B cell (primary cell): Measurements from ENCODE around the gene MYH15. TPM values are rescaled to one million over a fixed set of nuclear protein-coding genes. Genes with fewer than 3 reads are reported as not detected.

Experiments used
- ATAC-seq: fragments of 200-7000 bp; cut with Tn5 transposase; one replicate; pipeline ENCODE4 v1.10.0; 2021; ENCODE audit warnings: low read depth, mild to moderate bottlenecking, moderate number of reproducible peaks, moderate library complexity
- CTCF ChIA-PET: fragments of 350-600 bp; sonication (Branson Sonifier 250); formaldehyde crosslinking; loops from one replicate; lab custom pipeline; 2021; ENCODE audit warnings: antibody characterized with exemption, inconsistent platforms; lab: Charles Lee
- POLR2A ChIA-PET: fragments of 350-600 bp; sonication (Branson Sonifier 250); formaldehyde crosslinking; loops from one replicate; lab custom pipeline; 2021; ENCODE audit warnings: antibody characterized with exemption; lab: Charles Lee
- DNase-seq: peaks from one replicate; pipeline ENCODE4 v3.0.0; 2013
- H2AFZ ChIP-seq: 2 replicates; pipeline ENCODE4 v1.6.1; 2012; ENCODE audit warnings: mild to moderate bottlenecking, low read depth, low read length; ENCODE audit not compliant: insufficient read depth, poor library complexity, severe bottlenecking
- H3K27ac ChIP-seq, 2 donors: 1 replicate in 1 of 2; 2 replicates in 1 of 2; pipeline ENCODE4 v1.5.1; 2012 to 2013; ENCODE audit warnings: low read length in 2 of 2, mild to moderate bottlenecking in 2 of 2, moderate library complexity in 1 of 2
- H3K27me3 ChIP-seq, 4 experiments: fragments of 200-600 bp in 1 of 4; sonication (generic) in 1 of 4; replicated peaks in 1 of 4; 1 replicate in 2 of 4; 2 replicates in 2 of 4; pipeline versions ENCODE4 v1.6.1 to v1.7.0; 2013 to 2016; ENCODE audit warnings: low read length in 3 of 4, mild to moderate bottlenecking in 2 of 4, mixed read lengths in 1 of 4, moderate library complexity in 1 of 4; ENCODE audit not compliant: insufficient read depth in 4 of 4, control insufficient read depth in 3 of 4; ENCODE audit errors: control extremely low read depth in 1 of 4
- H3K36me3 ChIP-seq, 2 experiments: replicated peaks in 1 of 2; 1 replicate in 1 of 2; 2 replicates in 1 of 2; pipeline versions ENCODE4 v1.6.1 to v1.7.1; 2013; ENCODE audit warnings: low read length in 1 of 2; ENCODE audit not compliant: insufficient read depth in 2 of 2, control insufficient read depth in 1 of 2; ENCODE audit errors: control extremely low read depth in 1 of 2, extremely low read depth in 1 of 2
- H3K4me1 ChIP-seq, 2 donors: fragments of 200-600 bp in 1 of 2; sonication (generic) in 1 of 2; 1 replicate in 1 of 2; 2 replicates in 1 of 2; pipeline versions ENCODE4 v1.5.1 to v1.6.1; 2013 to 2017; ENCODE audit warnings: low read length in 2 of 2; ENCODE audit not compliant: control insufficient read depth in 2 of 2, insufficient read depth in 2 of 2
- H3K4me2 ChIP-seq: replicated peaks from 2 replicates; pipeline ENCODE3; 2012; ENCODE audit warnings: mild to moderate bottlenecking, low read depth, low read length; ENCODE audit not compliant: poor library complexity, severe bottlenecking
- H3K4me3 ChIP-seq, 5 experiments: fragments of 200-600 bp in 1 of 5; sonication (generic) in 1 of 5; 1 replicate in 3 of 5; 2 replicates in 2 of 5; pipeline versions ENCODE4 v1.5.1 to v1.7.0; 2011 to 2016; ENCODE audit warnings: low read length in 4 of 5, mild to moderate bottlenecking in 4 of 5, low read depth in 2 of 5, control low read depth in 1 of 5, moderate library complexity in 1 of 5; ENCODE audit not compliant: insufficient read depth in 1 of 5; ENCODE audit errors: control extremely low read depth in 1 of 5, extremely low read depth in 1 of 5
- H3K79me2 ChIP-seq: fragments of 200-600 bp; sonication (generic); one replicate; pipeline ENCODE4 v1.6.0; 2016; ENCODE audit warnings: low read length; ENCODE audit not compliant: control insufficient read depth, insufficient read depth
- H3K9ac ChIP-seq: fragments of 200-600 bp; sonication (generic); 2 replicates; pipeline ENCODE4 v1.6.1; 2017; ENCODE audit warnings: mild to moderate bottlenecking, low read length, moderate library complexity
- H3K9me3 ChIP-seq, 3 donors: one replicate each; pipeline versions ENCODE4 v1.6.1 to v1.7.1; 2013; ENCODE audit warnings: low read length in 2 of 3; ENCODE audit not compliant: control insufficient read depth in 2 of 3, insufficient read depth in 1 of 3; ENCODE audit errors: control extremely low read depth in 1 of 3
- H4K20me1 ChIP-seq: 2 replicates; pipeline ENCODE4 v1.6.0; 2012; ENCODE audit warnings: mild to moderate bottlenecking, low read length; ENCODE audit not compliant: insufficient read depth, control insufficient read depth, poor library complexity, severe bottlenecking
- H3K27ac Mint-ChIP-seq: one replicate; pipeline ENCODE4 v1.8.0; 2021; ENCODE audit warnings: mixed read lengths
- H3K27me3 Mint-ChIP-seq: one replicate; pipeline ENCODE4 v1.8.0; 2021; ENCODE audit warnings: mixed read lengths
- H3K4me1 Mint-ChIP-seq: one replicate; pipeline ENCODE4 v1.8.0; 2021; ENCODE audit warnings: mixed read lengths
- H3K4me3 Mint-ChIP-seq: one replicate; pipeline ENCODE4 v1.8.0; 2021; ENCODE audit warnings: mixed read lengths
- H3K9me3 Mint-ChIP-seq: one replicate; pipeline ENCODE4 v1.8.0; 2022; ENCODE audit warnings: mixed read lengths; ENCODE audit not compliant: insufficient read depth
- EZH2 ChIP-seq: IDR thresholded peaks from 2 replicates; pipeline ENCODE4 v1.6.1; 2012; ENCODE audit warnings: borderline replicate concordance, low read depth, mild to moderate bottlenecking, moderate library complexity, low read length; ENCODE audit not compliant: insufficient read depth, poor library complexity, severe bottlenecking
- WGBS: methylation state at CpG from one replicate; pipeline ENCODE4 v1.1.5; 2013; ENCODE audit warnings: missing lambda C conversion rate; ENCODE audit not compliant: insufficient coverage; 5-methylcytosine and 5-hydroxymethylcytosine counted together
- intact Hi-C: fragments of 100-400 bp; cut with micrococcal nuclease; formaldehyde crosslinking; loops from one replicate; pipeline ENCODE4 v1.10.0; 2022
- polyA plus RNA-seq: library from polyadenylated mRNA; depleted of rRNA; stranded (reverse); fragments of >200 nt; gene quantifications from 2 replicates; pipeline ENCODE4 v1.2.3, GENCODE V29; 2012
- total RNA-seq, 2 donors: library from RNA; stranded (reverse); fragments of 120-200 nt in 1 of 2; gene quantifications; 1 replicate in 1 of 2; 2 replicates in 1 of 2; pipeline versions ENCODE4 v1.2.3 to v1.2.4, GENCODE V29; 2013 to 2022
- TF ChIP-seq, protein P1 (sequence below): fragments of 200-600 bp; IDR thresholded peaks from one replicate; pipeline ENCODE4 v1.8.0; 2022; ENCODE audit warnings: antibody characterized with exemption, mild to moderate bottlenecking

MYH15 gene
- total and polyA plus RNA-seq, 2 donors (not counting 1 experiment from before 2014, with no cell fraction given), result 0.06 TPM; not detected in 1

DNA sequence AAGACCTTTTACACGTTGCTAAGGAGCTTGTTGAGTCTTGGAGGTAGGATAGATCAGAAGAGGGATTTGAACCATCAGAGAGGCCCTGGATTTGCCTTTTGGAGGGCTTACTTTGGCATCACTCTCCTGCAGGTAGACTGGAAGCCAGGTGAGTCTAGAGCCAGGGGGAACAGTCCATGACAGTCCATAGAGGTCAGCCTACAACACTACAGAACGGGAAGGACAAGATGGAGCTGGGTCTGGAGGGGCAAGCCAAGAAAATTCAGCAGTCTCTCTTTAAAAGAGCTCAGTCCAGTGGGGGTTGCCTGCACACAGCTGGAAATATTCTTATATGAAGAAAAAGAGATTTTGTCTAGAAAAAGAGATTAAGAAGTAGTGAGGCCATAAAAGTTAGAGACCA, 153.4 kb downstream of the MYH15 start:
- ATAC-seq (no peak), DNase-seq (no peak)
- TF ChIP-seq, protein P1, sequence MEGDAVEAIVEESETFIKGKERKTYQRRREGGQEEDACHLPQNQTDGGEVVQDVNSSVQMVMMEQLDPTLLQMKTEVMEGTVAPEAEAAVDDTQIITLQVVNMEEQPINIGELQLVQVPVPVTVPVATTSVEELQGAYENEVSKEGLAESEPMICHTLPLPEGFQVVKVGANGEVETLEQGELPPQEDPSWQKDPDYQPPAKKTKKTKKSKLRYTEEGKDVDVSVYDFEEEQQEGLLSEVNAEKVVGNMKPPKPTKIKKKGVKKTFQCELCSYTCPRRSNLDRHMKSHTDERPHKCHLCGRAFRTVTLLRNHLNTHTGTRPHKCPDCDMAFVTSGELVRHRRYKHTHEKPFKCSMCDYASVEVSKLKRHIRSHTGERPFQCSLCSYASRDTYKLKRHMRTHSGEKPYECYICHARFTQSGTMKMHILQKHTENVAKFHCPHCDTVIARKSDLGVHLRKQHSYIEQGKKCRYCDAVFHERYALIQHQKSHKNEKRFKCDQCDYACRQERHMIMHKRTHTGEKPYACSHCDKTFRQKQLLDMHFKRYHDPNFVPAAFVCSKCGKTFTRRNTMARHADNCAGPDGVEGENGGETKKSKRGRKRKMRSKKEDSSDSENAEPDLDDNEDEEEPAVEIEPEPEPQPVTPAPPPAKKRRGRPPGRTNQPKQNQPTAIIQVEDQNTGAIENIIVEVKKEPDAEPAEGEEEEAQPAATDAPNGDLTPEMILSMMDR, result no peak
- no peak for TF ChIP-seq EZH2
- ChIA-PET CTCF (interaction anchor here (1.1 kb wide), 1 partner anchor 120 kb away, joined by 3 read pairs; no protein-coding TSS in a partner anchor), POLR2A (no interaction called here)
- Histone ChIP-seq H3K36me3 (no peaks in the 10 kb centered on the region), H3K4me1 (peaks cover 0 to 3% of the 10 kb centered on the region in 2 donors), H3K9ac (no peak overlapping the region), H3K4me3 (no peak overlapping the region), H3K27ac (no peak overlapping the region), H3K9me3 (peaks cover 0 to 2% (median 0%) of the 10 kb centered on the region in 3 donors), H4K20me1 (no peaks in the 10 kb centered on the region), H2AFZ (no peak overlapping the region), H3K79me2 (no peaks in the 10 kb centered on the region), H3K27me3 (no peaks in the 10 kb centered on the region), H3K4me2 (no peak overlapping the region)
- Mint-ChIP-seq H3K9me3 (no peaks in the 10 kb centered on the region), H3K27me3 (peaks cover 3% of the 10 kb centered on the region), H3K27ac (no peak overlapping the region), H3K4me1 (peaks cover 2% of the 10 kb centered on the region), H3K4me3 (no peak overlapping the region)
- WGBS, result 75% methylated on average over 1 of the region's 2 CpGs
- intact Hi-C loops, result no loop called here

DNA sequence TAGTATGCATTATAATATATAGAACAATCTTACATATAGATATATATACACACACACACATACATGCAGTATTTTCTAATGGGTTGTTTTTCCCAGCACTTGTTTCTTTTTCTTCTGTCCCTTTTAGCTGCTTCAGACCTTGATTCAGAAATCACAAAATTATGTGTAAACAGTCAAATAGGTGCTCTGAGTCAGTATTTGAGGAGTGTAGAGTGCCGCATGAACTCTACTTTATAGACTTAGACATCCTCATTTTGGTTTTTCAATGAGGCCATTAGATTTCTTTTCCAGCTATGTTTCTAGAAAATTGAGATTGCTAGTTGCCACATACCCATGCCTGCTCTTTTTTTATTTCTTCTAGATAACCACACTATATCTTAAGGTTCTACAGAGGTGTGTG, 155.8 kb downstream of the MYH15 start:
- CTCF ChIA-PET, result interaction anchor here (1.1 to 3.0 kb wide), 2 partner anchors 32 to 427 kb away, joined by 3 to 8 read pairs; no protein-coding TSS in a partner anchor
- Histone ChIP-seq H3K9me3 (peaks cover 0 to 2% (median 0%) of the 10 kb centered on the region in 3 donors), H4K20me1 (no peaks in the 10 kb centered on the region), H3K9ac (no peak overlapping the region), H3K27me3 (no peaks in the 10 kb centered on the region), H3K4me1 (no peaks in the 10 kb centered on the region), H3K4me2 (no peak overlapping the region), H3K36me3 (no peaks in the 10 kb centered on the region), H3K27ac (no peak overlapping the region), H2AFZ (no peak overlapping the region), H3K79me2 (no peaks in the 10 kb centered on the region), H3K4me3 (no peak overlapping the region)
- TF ChIP-seq EZH2, result no peak
- TF ChIP-seq, protein P1, result no peak
- DNase-seq (no peak), ATAC-seq (no peak)
- H3K4me1 Mint-ChIP-seq, result no peaks in the 10 kb centered on the region
- peaks cover 3% of the 10 kb centered on the region for H3K27me3 Mint-ChIP-seq
- no peak overlapping the region for H3K4me3 Mint-ChIP-seq
- WGBS, result no CpG with 5 or more reads among the region's 1 CpG
- intact Hi-C loops, result no loop called here
- no peak overlapping the region for H3K27ac Mint-ChIP-seq
- H3K9me3 Mint-ChIP-seq, result no peaks in the 10 kb centered on the region
- POLR2A ChIA-PET, result no interaction called here
